Sigmoid colon (tissue), 4 donors: Measurements from ENCODE around the gene RAP2A.

ENCODE experiments used
- CTCF ChIP-seq, 4 experiments: fragments of 450-650 bp in 3 of 4; fragments of 200-600 bp in 1 of 4; IDR thresholded peaks; one replicate each; pipeline ENCODE4 v1.5.1; 2016 to 2019; ENCODE audit warnings: antibody characterized with exemption in 4 of 4, mild to moderate bottlenecking in 3 of 4, moderate library complexity in 2 of 4
- EP300 ChIP-seq, 4 donors: sonication (generic); formaldehyde crosslinking; IDR thresholded peaks; one replicate each; pipeline ENCODE4 v1.6.1; 2017; ENCODE audit warnings: antibody characterized with exemption in 4 of 4
- POLR2A ChIP-seq, 2 donors: fragments of 450-650 bp; IDR thresholded peaks; one replicate each; pipeline ENCODE4 v1.6.1; 2016; ENCODE audit warnings: antibody characterized with exemption in 2 of 2, mild to moderate bottlenecking in 2 of 2, moderate library complexity in 2 of 2

GRCh38 chr13:97493456-97493855 is 59.5 kb downstream of the RAP2A start:
- TF ChIP-seq CTCF (IDR thresholded peaks at IDR 0.05) (no peak), POLR2A (IDR thresholded peaks at IDR 0.05) (no peak), EP300 (IDR thresholded peaks at IDR 0.05) (no peak)
